NCI-H146 (cell line): ENCODE data around the gene RXFP3.
A peak's percentile ranks its signal among the peaks of the same experiment; 100 is the strongest.
"Not testable (repeated sequence)": the region's sequence is repeated elsewhere in the genome, so short reads cannot be mapped to it uniquely, and the experiment has no call there.

Experiments
- DNase-seq: peaks from one replicate; lab custom pipeline; 2025; lab: John Stamatoyannopoulos, UW

The RXFP3 gene, protein sequence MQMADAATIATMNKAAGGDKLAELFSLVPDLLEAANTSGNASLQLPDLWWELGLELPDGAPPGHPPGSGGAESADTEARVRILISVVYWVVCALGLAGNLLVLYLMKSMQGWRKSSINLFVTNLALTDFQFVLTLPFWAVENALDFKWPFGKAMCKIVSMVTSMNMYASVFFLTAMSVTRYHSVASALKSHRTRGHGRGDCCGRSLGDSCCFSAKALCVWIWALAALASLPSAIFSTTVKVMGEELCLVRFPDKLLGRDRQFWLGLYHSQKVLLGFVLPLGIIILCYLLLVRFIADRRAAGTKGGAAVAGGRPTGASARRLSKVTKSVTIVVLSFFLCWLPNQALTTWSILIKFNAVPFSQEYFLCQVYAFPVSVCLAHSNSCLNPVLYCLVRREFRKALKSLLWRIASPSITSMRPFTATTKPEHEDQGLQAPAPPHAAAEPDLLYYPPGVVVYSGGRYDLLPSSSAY

DNA sequence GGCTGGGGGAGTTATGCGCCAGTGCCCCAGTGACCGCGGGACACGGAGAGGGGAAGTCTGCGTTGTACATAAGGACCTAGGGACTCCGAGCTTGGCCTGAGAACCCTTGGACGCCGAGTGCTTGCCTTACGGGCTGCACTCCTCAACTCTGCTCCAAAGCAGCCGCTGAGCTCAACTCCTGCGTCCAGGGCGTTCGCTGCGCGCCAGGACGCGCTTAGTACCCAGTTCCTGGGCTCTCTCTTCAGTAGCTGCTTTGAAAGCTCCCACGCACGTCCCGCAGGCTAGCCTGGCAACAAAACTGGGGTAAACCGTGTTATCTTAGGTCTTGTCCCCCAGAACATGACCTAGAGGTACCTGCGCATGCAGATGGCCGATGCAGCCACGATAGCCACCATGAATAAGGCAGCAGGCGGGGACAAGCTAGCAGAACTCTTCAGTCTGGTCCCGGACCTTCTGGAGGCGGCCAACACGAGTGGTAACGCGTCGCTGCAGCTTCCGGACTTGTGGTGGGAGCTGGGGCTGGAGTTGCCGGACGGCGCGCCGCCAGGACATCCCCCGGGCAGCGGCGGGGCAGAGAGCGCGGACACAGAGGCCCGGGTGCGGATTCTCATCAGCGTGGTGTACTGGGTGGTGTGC, at the start of gene RXFP3:
Gene RXFP3, plus strand, starts transcription at position 6 of the 636 bp plus-strand sequence. Its CDS starts 355 bp downstream, at position 361.
- no peak for DNase-seq

- DNase-seq: no peak
Observed at GRCh38 chr5:33887268-33887667, 48.9 kb upstream of the RXFP3 start.

DNA sequence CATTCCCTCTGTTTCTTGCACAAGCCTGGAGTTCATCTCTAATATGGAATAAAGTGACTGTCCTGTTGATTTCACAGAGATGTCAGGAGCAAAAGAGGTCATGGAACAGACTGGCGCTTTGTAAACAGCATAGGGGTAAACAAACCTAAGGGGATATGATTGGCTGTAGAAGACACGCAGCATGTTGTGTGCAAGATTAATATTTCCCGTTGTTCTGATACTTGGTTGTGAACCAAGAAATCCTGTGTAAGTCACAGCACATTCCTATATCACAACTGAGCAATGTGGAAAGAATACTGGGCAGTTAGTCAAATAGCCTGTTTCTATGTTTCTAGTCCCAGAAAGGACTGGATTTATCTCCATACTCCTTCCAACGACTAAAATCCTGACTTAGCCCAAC, 47.6 kb upstream of the RXFP3 start:
- no peak for DNase-seq

GRCh38 chr5:33890131-33891032, 45.8 kb upstream of the RXFP3 start:
- DNase-seq: no peak

DNA sequence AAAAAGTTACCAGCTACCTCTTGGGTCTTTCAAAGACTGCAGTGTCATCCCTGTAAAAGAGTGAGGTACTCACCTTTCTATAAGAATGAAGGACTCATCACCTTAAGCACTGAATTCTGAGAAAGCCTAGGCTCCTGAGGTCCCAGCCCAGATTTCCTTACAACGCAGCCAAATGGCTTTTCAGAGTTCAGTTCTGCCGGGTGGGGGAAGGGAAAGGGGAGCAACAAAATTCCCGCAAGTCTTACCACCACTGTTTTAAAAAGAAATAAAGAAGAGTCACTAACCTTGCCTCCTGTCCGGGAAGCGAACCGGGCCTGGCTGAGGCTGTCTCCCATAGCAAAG, 44.8 kb upstream of the RXFP3 start:
- no peak for DNase-seq

GRCh38 chr5:33891788-33892619, 44.2 kb upstream of the RXFP3 start, which contains the start of gene ADAMTS12:
ADAMTS12 (minus strand) TSS chr5:33891990; CDS start chr5:33891856, 134 bp downstream.
- peak; percentile 18 for DNase-seq

- DNase-seq: peak; percentile 1
Observed at GRCh38 chr5:33892620-33893137, 43.5 kb upstream of the RXFP3 start.

DNA sequence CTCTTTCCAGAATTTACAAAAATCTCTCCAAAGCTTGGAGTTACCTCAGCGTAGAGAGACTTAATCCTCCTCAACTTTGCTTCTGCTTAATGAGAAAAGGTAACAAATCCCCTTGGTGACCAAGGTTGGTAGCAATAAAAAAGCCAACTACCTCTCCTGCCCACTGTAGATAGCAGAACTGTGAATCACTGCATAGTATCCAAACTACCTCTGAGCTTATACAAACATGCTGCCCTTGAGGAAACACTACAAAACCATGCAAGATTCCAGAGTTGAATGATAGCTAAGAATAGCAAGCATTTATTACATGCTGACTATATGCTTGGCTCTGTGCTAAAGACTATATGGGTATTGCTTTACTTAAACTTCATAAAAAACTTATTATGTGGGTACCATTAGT, 41.6 kb upstream of the RXFP3 start:
- no peak for DNase-seq

DNA sequence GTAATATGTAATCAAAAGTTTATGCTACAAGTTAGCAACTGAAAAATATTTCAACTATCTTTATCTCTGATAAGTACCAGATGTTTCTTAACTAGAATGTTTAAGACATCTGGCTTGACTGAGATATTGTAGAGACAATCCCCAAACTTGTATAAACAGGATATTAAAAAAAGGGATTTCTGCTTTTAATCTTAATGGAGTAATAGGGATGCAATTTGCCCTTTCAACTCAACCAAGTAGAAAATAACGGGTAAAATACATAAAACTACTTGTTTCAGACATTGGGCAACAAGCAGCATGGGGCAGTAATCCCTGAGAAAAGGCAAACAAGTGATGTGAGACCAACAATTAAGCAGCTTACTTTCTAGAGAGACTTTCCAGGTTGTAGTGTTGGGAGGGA, 35.0 kb upstream of the RXFP3 start:
- DNase-seq: no peak

DNA sequence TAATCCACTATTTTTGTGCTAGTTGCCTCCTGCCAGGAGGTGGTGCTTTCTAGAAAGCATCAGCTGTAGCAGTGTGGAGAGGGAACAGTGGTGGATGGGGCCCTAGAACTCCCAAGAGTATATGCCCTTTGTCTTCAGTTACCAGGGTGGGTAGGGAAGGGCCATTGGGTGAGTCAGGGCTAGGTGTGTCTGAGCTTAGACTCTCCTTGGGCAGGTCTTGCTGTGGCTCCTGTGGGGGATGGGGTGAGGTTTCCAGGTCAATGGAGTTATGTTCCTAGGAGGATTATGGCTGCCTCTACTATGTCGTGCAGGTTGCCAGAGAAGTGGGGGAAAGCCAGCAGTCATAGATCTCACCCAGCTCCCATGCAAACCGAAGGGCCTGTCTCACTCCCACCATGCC, 33.1 kb upstream of the RXFP3 start:
- no peak for DNase-seq

- no peak for DNase-seq
Observed at GRCh38 chr5:33905381-33905780, 30.8 kb upstream of the RXFP3 start.

- DNase-seq: not testable (repeated sequence)
Observed at GRCh38 chr5:33906248-33906647, 29.9 kb upstream of the RXFP3 start.

DNA sequence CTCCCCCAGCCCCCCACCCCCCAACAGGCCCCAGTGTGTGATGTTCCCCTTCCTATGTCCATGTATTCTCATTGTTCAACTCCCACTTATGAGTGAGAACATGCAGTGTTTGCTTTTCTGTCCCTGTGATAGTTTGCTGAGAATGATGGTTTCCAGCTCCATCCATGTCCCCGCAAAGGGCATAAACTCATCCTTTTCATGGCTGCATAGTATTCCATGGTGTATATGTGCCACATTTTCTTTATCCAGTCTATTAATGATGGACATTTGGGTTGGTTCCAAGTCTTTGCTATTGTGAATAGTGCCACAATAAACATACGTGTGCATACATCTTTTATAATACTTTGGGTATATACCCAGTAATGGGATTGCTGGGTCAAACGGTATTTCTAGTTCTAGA, 21.3 kb upstream of the RXFP3 start:
- DNase-seq: not testable (repeated sequence)

GRCh38 chr5:33921002-33921401, 15.2 kb upstream of the RXFP3 start:
- DNase-seq: no peak

DNA sequence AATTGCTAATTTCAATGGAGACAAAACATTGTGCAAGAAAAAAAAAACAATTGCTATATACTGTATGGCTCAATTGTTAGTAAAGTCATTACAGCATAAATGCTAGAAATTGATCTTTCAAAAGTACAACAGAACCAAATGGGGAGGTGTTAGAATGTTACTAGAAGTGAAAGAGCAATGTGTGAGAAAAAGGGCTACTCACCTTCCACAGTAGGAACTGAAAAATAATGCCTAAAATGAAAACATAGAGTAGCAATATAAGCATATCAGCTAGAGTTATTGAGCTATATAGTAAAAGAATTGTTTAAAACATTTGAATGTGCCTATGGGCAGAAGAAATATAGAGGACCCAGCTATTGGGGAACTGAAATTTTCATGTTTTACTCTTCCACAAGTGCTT, 10.9 kb upstream of the RXFP3 start:
- no peak for DNase-seq

DNA sequence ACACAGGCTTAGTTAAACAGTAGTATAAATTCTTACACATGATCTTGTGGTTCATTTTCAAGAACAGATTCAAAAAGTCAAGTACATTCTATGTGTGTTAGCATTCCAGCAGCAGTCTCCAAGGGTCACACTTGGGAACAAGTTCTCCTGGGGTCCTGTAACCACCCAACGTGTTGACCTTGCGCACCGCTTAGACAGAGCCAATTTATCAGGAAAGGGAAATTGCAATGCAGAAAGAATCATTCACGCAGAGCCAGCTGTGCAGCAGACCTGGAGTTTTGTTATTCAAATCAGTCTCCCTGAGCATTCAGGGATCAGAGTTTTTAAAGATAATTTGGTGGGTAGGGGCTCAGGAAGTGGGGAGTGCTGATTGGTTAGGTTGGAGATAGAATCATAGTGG, 8.5 kb upstream of the RXFP3 start:
- no peak for DNase-seq

- no peak for DNase-seq
Observed at GRCh38 chr5:33928283-33928682, 7.9 kb upstream of the RXFP3 start.

- no peak for DNase-seq
Observed at GRCh38 chr5:33929925-33930690, 6.1 kb upstream of the RXFP3 start.

DNA sequence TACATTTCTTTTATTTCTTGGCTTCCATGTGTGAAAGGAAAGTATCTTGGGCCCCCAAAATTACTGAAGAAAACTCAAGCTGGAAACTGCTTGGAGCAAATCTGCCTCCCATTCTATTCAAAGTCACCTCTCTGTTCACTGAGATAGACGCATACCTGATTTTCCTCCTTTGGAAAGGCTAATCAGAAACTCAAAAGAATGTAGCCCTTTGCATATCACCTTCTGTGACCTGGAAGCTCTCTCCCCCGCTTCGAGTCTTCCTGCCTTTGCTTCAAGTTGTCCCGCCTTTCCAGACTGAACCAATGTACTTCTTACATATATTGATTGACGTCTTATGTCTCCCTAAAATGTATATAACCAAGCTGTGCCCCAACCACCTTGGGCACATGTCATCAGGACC, 5.0 kb upstream of the RXFP3 start:
- DNase-seq: no peak

GRCh38 chr5:33933723-33934169, 2.4 kb upstream of the RXFP3 start:
- no peak for DNase-seq
